B cell (primary cell): ENCODE results near the gene GET4. TPM values are rescaled to one million over a fixed set of nuclear protein-coding genes. Genes with fewer than 3 reads are reported as not detected.

Experiments
- ATAC-seq: fragments of 200-7000 bp; cut with Tn5 transposase; one replicate; pipeline ENCODE4 v1.10.0; 2021; ENCODE audit warnings: low read depth, mild to moderate bottlenecking, moderate number of reproducible peaks, moderate library complexity
- CTCF ChIA-PET: fragments of 350-600 bp; sonication (Branson Sonifier 250); formaldehyde crosslinking; loops from one replicate; lab custom pipeline; 2021; ENCODE audit warnings: antibody characterized with exemption, inconsistent platforms; lab: Charles Lee
- POLR2A ChIA-PET: fragments of 350-600 bp; sonication (Branson Sonifier 250); formaldehyde crosslinking; loops from one replicate; lab custom pipeline; 2021; ENCODE audit warnings: antibody characterized with exemption; lab: Charles Lee
- DNase-seq: peaks from one replicate; pipeline ENCODE4 v3.0.0; 2013
- H2AFZ ChIP-seq: 2 replicates; pipeline ENCODE4 v1.6.1; 2012; ENCODE audit warnings: mild to moderate bottlenecking, low read depth, low read length; ENCODE audit not compliant: insufficient read depth, poor library complexity, severe bottlenecking
- H3K27ac ChIP-seq, 2 donors: 1 replicate in 1 of 2; 2 replicates in 1 of 2; pipeline ENCODE4 v1.5.1; 2012 to 2013; ENCODE audit warnings: low read length in 2 of 2, mild to moderate bottlenecking in 2 of 2, moderate library complexity in 1 of 2
- H3K27me3 ChIP-seq, 4 experiments: fragments of 200-600 bp in 1 of 4; sonication (generic) in 1 of 4; replicated peaks in 1 of 4; 1 replicate in 2 of 4; 2 replicates in 2 of 4; pipeline versions ENCODE4 v1.6.1 to v1.7.0; 2013 to 2016; ENCODE audit warnings: low read length in 3 of 4, mild to moderate bottlenecking in 2 of 4, mixed read lengths in 1 of 4, moderate library complexity in 1 of 4; ENCODE audit not compliant: insufficient read depth in 4 of 4, control insufficient read depth in 3 of 4; ENCODE audit errors: control extremely low read depth in 1 of 4
- H3K36me3 ChIP-seq, 2 experiments: replicated peaks in 1 of 2; 1 replicate in 1 of 2; 2 replicates in 1 of 2; pipeline versions ENCODE4 v1.6.1 to v1.7.1; 2013; ENCODE audit warnings: low read length in 1 of 2; ENCODE audit not compliant: insufficient read depth in 2 of 2, control insufficient read depth in 1 of 2; ENCODE audit errors: control extremely low read depth in 1 of 2, extremely low read depth in 1 of 2
- H3K4me1 ChIP-seq, 2 donors: fragments of 200-600 bp in 1 of 2; sonication (generic) in 1 of 2; 1 replicate in 1 of 2; 2 replicates in 1 of 2; pipeline versions ENCODE4 v1.5.1 to v1.6.1; 2013 to 2017; ENCODE audit warnings: low read length in 2 of 2; ENCODE audit not compliant: control insufficient read depth in 2 of 2, insufficient read depth in 2 of 2
- H3K4me2 ChIP-seq: replicated peaks from 2 replicates; pipeline ENCODE3; 2012; ENCODE audit warnings: mild to moderate bottlenecking, low read depth, low read length; ENCODE audit not compliant: poor library complexity, severe bottlenecking
- H3K4me3 ChIP-seq, 5 experiments: fragments of 200-600 bp in 1 of 5; sonication (generic) in 1 of 5; 1 replicate in 3 of 5; 2 replicates in 2 of 5; pipeline versions ENCODE4 v1.5.1 to v1.7.0; 2011 to 2016; ENCODE audit warnings: low read length in 4 of 5, mild to moderate bottlenecking in 4 of 5, low read depth in 2 of 5, control low read depth in 1 of 5, moderate library complexity in 1 of 5; ENCODE audit not compliant: insufficient read depth in 1 of 5; ENCODE audit errors: control extremely low read depth in 1 of 5, extremely low read depth in 1 of 5
- H3K79me2 ChIP-seq: fragments of 200-600 bp; sonication (generic); one replicate; pipeline ENCODE4 v1.6.0; 2016; ENCODE audit warnings: low read length; ENCODE audit not compliant: control insufficient read depth, insufficient read depth
- H3K9ac ChIP-seq: fragments of 200-600 bp; sonication (generic); 2 replicates; pipeline ENCODE4 v1.6.1; 2017; ENCODE audit warnings: mild to moderate bottlenecking, low read length, moderate library complexity
- H3K9me3 ChIP-seq, 3 donors: one replicate each; pipeline versions ENCODE4 v1.6.1 to v1.7.1; 2013; ENCODE audit warnings: low read length in 2 of 3; ENCODE audit not compliant: control insufficient read depth in 2 of 3, insufficient read depth in 1 of 3; ENCODE audit errors: control extremely low read depth in 1 of 3
- H4K20me1 ChIP-seq: 2 replicates; pipeline ENCODE4 v1.6.0; 2012; ENCODE audit warnings: mild to moderate bottlenecking, low read length; ENCODE audit not compliant: insufficient read depth, control insufficient read depth, poor library complexity, severe bottlenecking
- H3K27ac Mint-ChIP-seq: one replicate; pipeline ENCODE4 v1.8.0; 2021; ENCODE audit warnings: mixed read lengths
- H3K27me3 Mint-ChIP-seq: one replicate; pipeline ENCODE4 v1.8.0; 2021; ENCODE audit warnings: mixed read lengths
- H3K4me1 Mint-ChIP-seq: one replicate; pipeline ENCODE4 v1.8.0; 2021; ENCODE audit warnings: mixed read lengths
- H3K4me3 Mint-ChIP-seq: one replicate; pipeline ENCODE4 v1.8.0; 2021; ENCODE audit warnings: mixed read lengths
- H3K9me3 Mint-ChIP-seq: one replicate; pipeline ENCODE4 v1.8.0; 2022; ENCODE audit warnings: mixed read lengths; ENCODE audit not compliant: insufficient read depth
- CTCF ChIP-seq: fragments of 200-600 bp; IDR thresholded peaks from one replicate; pipeline ENCODE4 v1.8.0; 2022; ENCODE audit warnings: antibody characterized with exemption, mild to moderate bottlenecking
- EZH2 ChIP-seq: IDR thresholded peaks from 2 replicates; pipeline ENCODE4 v1.6.1; 2012; ENCODE audit warnings: borderline replicate concordance, low read depth, mild to moderate bottlenecking, moderate library complexity, low read length; ENCODE audit not compliant: insufficient read depth, poor library complexity, severe bottlenecking
- WGBS: methylation state at CpG from one replicate; pipeline ENCODE4 v1.1.5; 2013; ENCODE audit warnings: missing lambda C conversion rate; ENCODE audit not compliant: insufficient coverage; 5-methylcytosine and 5-hydroxymethylcytosine counted together
- intact Hi-C: fragments of 100-400 bp; cut with micrococcal nuclease; formaldehyde crosslinking; loops from one replicate; pipeline ENCODE4 v1.10.0; 2022
- polyA plus RNA-seq: library from polyadenylated mRNA; depleted of rRNA; stranded (reverse); fragments of >200 nt; gene quantifications from 2 replicates; pipeline ENCODE4 v1.2.3, GENCODE V29; 2012
- total RNA-seq, 2 donors: library from RNA; stranded (reverse); fragments of 120-200 nt in 1 of 2; gene quantifications; 1 replicate in 1 of 2; 2 replicates in 1 of 2; pipeline versions ENCODE4 v1.2.3 to v1.2.4, GENCODE V29; 2013 to 2022

GET4 gene
- total and polyA plus RNA-seq, 2 donors (not counting 1 experiment from before 2014, with no cell fraction given): 53.5 to 65.5 TPM

GRCh38 chr7:898855-899681 lies 22.7 kb downstream of the GET4 start:
- intact Hi-C loops: no loop called here
- CTCF ChIA-PET: no interaction called here
- DNase-seq: no peak

More at GRCh38 chr7:898855-899681, 22.7 kb downstream of the GET4 start:
- H3K4me1 Mint-ChIP-seq: no peaks in the 10 kb centered on the region
- Histone ChIP-seq H3K4me1 (peaks cover 0 to 5% of the 10 kb centered on the region in 2 donors), H3K36me3 (peaks cover 0 to 27% of the 10 kb centered on the region in 2 experiments), H4K20me1 (peaks cover 7% of the 10 kb centered on the region), H3K79me2 (no peaks in the 10 kb centered on the region), H2AFZ (no peak overlapping the region), H3K4me3 (no peak overlapping the region), H3K4me2 (no peak overlapping the region), H3K9ac (no peak overlapping the region), H3K9me3 (no peaks in the 10 kb centered on the region), H3K27ac (no peak overlapping the region), H3K27me3 (no peaks in the 10 kb centered on the region)
- H3K27ac Mint-ChIP-seq: no peak overlapping the region
- TF ChIP-seq CTCF: no peak
- TF ChIP-seq EZH2: no peak
- H3K9me3 Mint-ChIP-seq: no peaks in the 10 kb centered on the region
- no peak overlapping the region for H3K4me3 Mint-ChIP-seq
- POLR2A ChIA-PET: no interaction called here
- H3K27me3 Mint-ChIP-seq: peaks cover 9% of the 10 kb centered on the region
- 96% methylated on average over 54 of the region's 54 CpGs for WGBS
- no peak for ATAC-seq
